HG02852 (cell line): ENCODE measurements around the gene OR52I1.

Experiments used
- ATAC-seq: cut with Tn5 transposase; IDR thresholded peaks from one replicate; pipeline ENCODE4 v1.9.1; 2021; ENCODE audit warnings: mild to moderate bottlenecking, moderate library complexity; ENCODE audit not compliant: unreplicated experiment

Gene OR52I1, protein sequence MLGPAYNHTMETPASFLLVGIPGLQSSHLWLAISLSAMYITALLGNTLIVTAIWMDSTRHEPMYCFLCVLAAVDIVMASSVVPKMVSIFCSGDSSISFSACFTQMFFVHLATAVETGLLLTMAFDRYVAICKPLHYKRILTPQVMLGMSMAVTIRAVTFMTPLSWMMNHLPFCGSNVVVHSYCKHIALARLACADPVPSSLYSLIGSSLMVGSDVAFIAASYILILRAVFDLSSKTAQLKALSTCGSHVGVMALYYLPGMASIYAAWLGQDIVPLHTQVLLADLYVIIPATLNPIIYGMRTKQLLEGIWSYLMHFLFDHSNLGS

GRCh38 chr11:4593739-4594138 lies at the start of gene OR52I1:
TSS of gene OR52I1 (plus strand) at chr11:4594039. CDS start at chr11:4594039, 0 bp downstream.
- ATAC-seq: no peak

GRCh38 chr11:4544891-4545290 lies 48.9 kb upstream of the OR52I1 start, which contains the start of gene OR52M1:
TSS of gene OR52M1 (plus strand) at chr11:4545191. CDS start at chr11:4545191, 0 bp downstream.
- no peak for ATAC-seq

DNA sequence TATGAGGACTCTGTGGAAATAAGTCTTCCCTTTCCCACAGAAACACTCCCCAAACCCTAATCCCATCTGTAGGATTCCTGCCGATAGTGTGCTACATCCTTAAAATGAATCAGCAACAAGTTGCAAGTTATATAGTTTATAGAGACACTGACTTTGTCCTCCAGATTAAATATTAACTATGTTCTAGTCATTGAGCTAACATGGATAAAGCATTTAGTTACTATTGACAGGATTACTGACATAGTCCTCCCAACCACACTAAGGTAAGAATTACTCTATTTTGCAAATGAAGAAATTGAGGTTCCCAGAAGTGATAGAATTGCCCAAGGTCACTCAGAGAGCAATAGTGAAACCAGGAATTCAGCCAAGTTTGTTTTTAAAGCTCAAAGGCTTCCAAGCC lies 47.0 kb upstream of the OR52I1 start:
- ATAC-seq: no peak

DNA sequence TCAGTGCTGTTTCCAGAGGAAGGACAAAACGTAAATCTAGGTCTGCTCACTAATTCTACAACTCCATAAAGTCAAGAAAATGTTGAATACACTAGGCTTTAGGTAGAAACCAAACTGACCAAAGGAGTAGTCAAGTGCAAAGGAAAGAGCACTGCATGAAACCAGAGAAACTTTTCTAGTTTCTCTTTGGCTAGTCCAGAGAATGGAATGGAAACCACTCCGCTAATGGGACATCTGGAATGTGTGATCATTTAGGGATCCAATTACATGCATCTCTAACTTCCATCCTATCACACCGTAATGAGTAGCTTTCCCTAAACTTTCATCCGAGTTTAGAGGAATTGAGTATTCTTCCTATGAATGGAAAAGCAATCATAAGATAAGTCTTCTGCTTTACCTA lies 46.4 kb upstream of the OR52I1 start:
- no peak for ATAC-seq

DNA sequence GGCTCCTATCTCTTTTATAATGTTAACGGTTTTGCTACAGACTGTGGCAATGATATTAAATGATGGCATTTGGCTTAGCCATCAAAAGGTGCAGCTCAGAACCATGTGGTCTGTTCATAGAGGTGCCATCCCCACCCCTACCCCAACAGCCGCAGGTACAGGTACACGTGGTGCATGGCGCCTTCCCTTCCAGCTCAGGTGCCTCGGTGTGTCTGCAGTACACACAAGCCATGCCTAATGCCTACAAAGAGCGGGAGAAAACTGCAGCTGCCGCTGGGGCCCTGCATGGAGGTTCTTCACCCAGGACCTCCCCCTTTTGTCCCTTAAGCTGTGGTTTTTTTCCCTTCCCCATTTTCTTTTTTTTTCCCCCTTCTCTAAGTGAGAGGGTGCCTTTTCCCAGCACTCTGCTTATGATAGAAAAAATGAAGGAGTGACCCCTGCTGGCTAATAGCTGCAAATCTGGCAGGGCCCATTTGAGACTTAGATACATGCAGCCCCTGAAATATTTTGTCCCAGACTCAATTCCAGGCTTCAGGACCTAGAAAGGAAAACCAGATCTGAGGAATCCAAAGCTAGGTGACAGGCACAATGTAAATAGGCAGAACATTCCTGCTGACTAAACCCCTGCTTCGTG lies 42.4 kb upstream of the OR52I1 start:
- no peak for ATAC-seq

GRCh38 chr11:4559527-4560440 lies 34.1 kb upstream of the OR52I1 start:
- ATAC-seq: no peak

- no peak for ATAC-seq
These were observed 33.4 kb upstream of the OR52I1 start for GRCh38 chr11:4560467-4560866.

GRCh38 chr11:4565371-4565770 lies 28.5 kb upstream of the OR52I1 start:
- ATAC-seq: no peak

- ATAC-seq: no peak
These were observed 24.8 kb upstream of the OR52I1 start for GRCh38 chr11:4569075-4569474.

- ATAC-seq: no peak
These were observed 17.0 kb upstream of the OR52I1 start for GRCh38 chr11:4576880-4577279.

GRCh38 chr11:4577761-4578160 lies 16.1 kb upstream of the OR52I1 start:
- ATAC-seq: no peak

DNA sequence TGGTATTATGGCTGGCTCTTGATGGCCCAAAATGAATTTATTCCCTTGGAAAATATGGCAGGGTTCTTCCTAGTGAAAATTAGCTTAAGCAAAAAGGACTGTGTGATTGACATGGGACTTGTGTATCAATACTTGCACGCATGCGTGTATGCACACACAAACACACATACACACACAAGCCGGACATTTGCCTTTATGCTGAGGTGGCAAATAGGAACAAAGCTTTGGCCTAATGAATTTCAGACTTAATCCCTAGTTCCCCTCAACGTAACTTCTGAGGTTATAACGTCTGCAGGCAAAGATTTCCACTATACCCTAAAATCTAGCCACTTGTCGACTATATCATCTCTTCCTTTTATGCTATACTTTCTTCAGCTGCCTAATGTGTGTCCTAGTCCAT lies 15.2 kb upstream of the OR52I1 start:
- ATAC-seq: no peak

- no peak for ATAC-seq
These were observed 13.7 kb upstream of the OR52I1 start for GRCh38 chr11:4580124-4580523.

DNA sequence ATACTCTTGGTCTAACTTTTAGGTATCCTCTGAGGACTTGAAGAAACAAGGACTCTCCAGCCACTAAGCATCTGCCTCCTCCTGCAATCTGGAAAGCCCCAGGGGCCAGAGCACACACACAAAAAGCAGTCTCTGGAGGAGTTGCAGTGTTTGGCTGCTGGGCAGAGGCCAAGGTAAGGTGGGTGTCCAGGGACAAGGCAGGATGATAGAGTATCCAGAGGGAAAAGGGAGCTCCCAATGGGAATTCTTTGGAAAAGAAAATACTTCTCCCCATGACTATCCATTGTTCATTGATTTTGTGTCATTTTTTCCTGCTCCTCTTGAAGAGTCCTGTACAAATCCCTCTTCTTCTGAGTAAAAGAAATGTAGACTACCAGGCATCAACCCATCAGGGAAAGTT lies 12.4 kb upstream of the OR52I1 start, which contains the start of gene OR52I2:
Gene OR52I2, plus strand, starts transcription at position 301 of the 400 bp plus-strand sequence.
- no peak for ATAC-seq

DNA sequence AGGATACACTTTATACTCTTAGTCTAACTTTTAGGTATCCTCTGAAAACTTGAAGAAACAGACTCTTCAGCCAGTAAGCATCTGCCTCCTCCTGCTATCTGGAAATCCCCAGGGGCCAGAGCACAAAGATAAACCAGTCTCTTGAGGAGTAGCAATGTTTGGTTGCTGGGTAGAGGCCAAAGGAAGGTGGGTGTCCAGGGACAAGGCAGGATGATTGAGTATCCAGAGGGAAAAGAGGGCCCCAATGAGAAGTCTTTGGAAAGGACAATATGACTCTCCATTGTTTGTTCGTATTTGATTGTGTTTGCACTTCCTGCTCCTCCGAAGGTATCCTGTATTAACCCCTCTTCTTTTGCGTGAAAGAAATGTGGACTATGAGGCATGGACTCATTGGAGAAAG lies 4.8 kb upstream of the OR52I1 start:
- no peak for ATAC-seq

GRCh38 chr11:4605057-4605456 lies 11.2 kb downstream of the OR52I1 start:
- no peak for ATAC-seq

- ATAC-seq: no peak
These were observed 12.6 kb downstream of the OR52I1 start for GRCh38 chr11:4606231-4607015.

- no peak for ATAC-seq
These were observed 13.3 kb downstream of the OR52I1 start for GRCh38 chr11:4607096-4607495.

- peak; percentile 100 for ATAC-seq
These were observed 14.2 kb downstream of the OR52I1 start, which contains the start of gene TRIM68 for GRCh38 chr11:4607781-4608666. TSS of gene TRIM68 (minus strand) at chr11:4608231. CDS start at chr11:4605504, 2,727 bp downstream.
